ENCODE data around the gene STK17A. TPM values are rescaled to one million over a fixed set of nuclear protein-coding genes. Genes with fewer than 3 reads are reported as not detected.

STK17A gene
- total RNA-seq, 1 donor from 2014 or later = 15.6 TPM

DNA sequence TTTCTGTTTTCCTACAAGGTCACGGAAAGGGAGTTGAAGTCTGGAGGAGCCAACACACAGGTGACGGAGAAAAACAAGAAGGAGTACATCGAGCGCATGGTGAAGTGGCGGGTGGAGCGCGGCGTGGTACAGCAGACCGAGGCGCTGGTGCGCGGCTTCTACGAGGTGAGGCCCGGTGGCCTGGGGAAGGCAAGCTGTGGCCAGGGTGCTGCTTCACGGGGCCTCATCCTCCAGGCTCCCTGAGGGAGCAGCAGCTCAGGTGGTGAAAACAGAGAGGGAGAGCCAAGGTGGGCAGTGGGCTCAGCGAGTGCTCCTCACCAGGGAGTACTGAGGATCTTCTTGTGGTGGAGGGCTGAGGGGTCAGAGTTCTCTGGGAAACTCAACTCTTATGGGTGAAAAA is 32.5 kb upstream of the STK17A start:
- Histone ChIP-seq H3K27ac (no peak overlapping the region), H3K27me3 (no peaks in the 10 kb centered on the region), H3K4me3 (no peak overlapping the region), H3K4me2 (no peak overlapping the region), H3F3A (ENCODE audit: low read depth) (peaks cover 3% of the 10 kb centered on the region), H3K4me1 (peaks cover 5% of the 10 kb centered on the region), H3K9me3 (ENCODE audit: low read depth) (no peaks in the 10 kb centered on the region), H4K20me1 (ENCODE audit: low read depth) (no peaks in the 10 kb centered on the region), H3K9ac (no peak overlapping the region), H2AFZ (replicated peaks) (no peak overlapping the region), H3K79me2 (ENCODE audit: low read depth) (no peaks in the 10 kb centered on the region), H3K36me3 (no peaks in the 10 kb centered on the region)
- Mint-ChIP-seq H3K27me3 (ENCODE audit: insufficient read depth, low read depth) (no peaks in the 10 kb centered on the region), H3K36me3 (no peaks in the 10 kb centered on the region), H3K9me3 (peaks cover 8% of the 10 kb centered on the region), H3K27ac (no peak overlapping the region), H3K4me3 (no peak overlapping the region), H3K4me1 (peaks cover 3% of the 10 kb centered on the region)
- TF ChIP-seq CTCF (IDR thresholded peaks at IDR 0.05) = no peak
- DNase-seq (ENCODE audit: low spot score) = no peak

GRCh38 chr7:43552122-43552521 is 30.8 kb upstream of the STK17A start:
- peaks cover 7% of the 10 kb centered on the region for H3K4me1 Mint-ChIP-seq

GRCh38 chr7:43553999-43554398 is 28.9 kb upstream of the STK17A start:
- no peaks in the 10 kb centered on the region for H3K36me3 Mint-ChIP-seq
- no peak overlapping the region for H3K9ac ChIP-seq
- no peaks in the 10 kb centered on the region for H3K9me3 ChIP-seq (ENCODE audit: low read depth)
- H4K20me1 ChIP-seq (ENCODE audit: low read depth) = no peaks in the 10 kb centered on the region
- no peak overlapping the region for H3K27ac Mint-ChIP-seq
- no peaks in the 10 kb centered on the region for H3K27me3 ChIP-seq
- H2AFZ ChIP-seq (replicated peaks) = no peak overlapping the region
- H3K4me1 ChIP-seq = peaks cover 11% of the 10 kb centered on the region
- H3K4me2 ChIP-seq = no peak overlapping the region
- TF ChIP-seq EZH2 (IDR thresholded peaks at IDR 0.05) (no peak), EZH2phosphoT487 (IDR thresholded peaks at IDR 0.05) (no peak), CTCF (IDR thresholded peaks at IDR 0.05) (no peak)
- H3F3A ChIP-seq (ENCODE audit: low read depth) = peaks cover 12% of the 10 kb centered on the region
- peaks cover 7% of the 10 kb centered on the region for H3K4me1 Mint-ChIP-seq
- no peak overlapping the region for H3K27ac ChIP-seq
- no peak for DNase-seq (ENCODE audit: low spot score)
- no peaks in the 10 kb centered on the region for H3K36me3 ChIP-seq
- no peak overlapping the region for H3K4me3 ChIP-seq
- no peaks in the 10 kb centered on the region for H3K9me3 Mint-ChIP-seq
- no peak overlapping the region for H3K4me3 Mint-ChIP-seq
- H3K27me3 Mint-ChIP-seq (ENCODE audit: insufficient read depth, low read depth) = peaks cover 3% of the 10 kb centered on the region
- H3K79me2 ChIP-seq (ENCODE audit: low read depth) = no peaks in the 10 kb centered on the region

More at GRCh38 chr7:43552122-43552521, 30.8 kb upstream of the STK17A start:
- Mint-ChIP-seq H3K36me3 (no peaks in the 10 kb centered on the region), H3K27ac (peak overlapping the region; percentile 4), H3K9me3 (peaks cover 1% of the 10 kb centered on the region), H3K27me3 (ENCODE audit: insufficient read depth, low read depth) (no peaks in the 10 kb centered on the region), H3K4me3 (no peak overlapping the region)
- no peak overlapping the region for H3K4me2 ChIP-seq
- no peaks in the 10 kb centered on the region for H4K20me1 ChIP-seq (ENCODE audit: low read depth)
- H3F3A ChIP-seq (ENCODE audit: low read depth) = peaks cover 12% of the 10 kb centered on the region
- no peaks in the 10 kb centered on the region for H3K9me3 ChIP-seq (ENCODE audit: low read depth)
- H3K4me1 ChIP-seq = peaks cover 11% of the 10 kb centered on the region
- H3K79me2 ChIP-seq (ENCODE audit: low read depth) = no peaks in the 10 kb centered on the region
- TF ChIP-seq EZH2phosphoT487 (IDR thresholded peaks at IDR 0.05) (no peak), CTCF (IDR thresholded peaks at IDR 0.05) (no peak), EZH2 (IDR thresholded peaks at IDR 0.05) (no peak)
- H3K9ac ChIP-seq = no peak overlapping the region
- no peak overlapping the region for H2AFZ ChIP-seq (replicated peaks)
- no peaks in the 10 kb centered on the region for H3K36me3 ChIP-seq
- H3K27me3 ChIP-seq = no peaks in the 10 kb centered on the region
- no peak for DNase-seq (ENCODE audit: low spot score)
- no peak overlapping the region for H3K4me3 ChIP-seq
- H3K27ac ChIP-seq = no peak overlapping the region
